HepG2 (cell line): ENCODE measurements around the gene AHR. TPM values are rescaled to one million over a fixed set of nuclear protein-coding genes. Genes with fewer than 3 reads are reported as not detected.

ENCODE experiments used
- ADNP ChIP-seq: sonication (generic); formaldehyde crosslinking; IDR thresholded peaks from 2 replicates; pipeline ENCODE4 v1.4.0; 2020; ENCODE audit warnings: missing genetic modification reagents
- DPF2 ChIP-seq: sonication (generic); formaldehyde crosslinking; IDR thresholded peaks from 2 replicates; pipeline ENCODE4 v1.4.0; 2020; ENCODE audit warnings: mild to moderate bottlenecking, low read depth, missing genetic modification reagents, borderline replicate concordance
- GMEB1 ChIP-seq: sonication (generic); formaldehyde crosslinking; IDR thresholded peaks from 2 replicates; pipeline ENCODE4 v1.5.1; 2020; ENCODE audit warnings: missing genetic modification reagents, mild to moderate bottlenecking, borderline replicate concordance
- HBP1 ChIP-seq: IDR thresholded peaks from 2 replicates; pipeline ENCODE4 v1.6.1; 2016; ENCODE audit warnings: low read depth, control low read depth
- HES4 ChIP-seq: sonication (generic); formaldehyde crosslinking; IDR thresholded peaks from 2 replicates; pipeline ENCODE4 v1.9.0; 2021; ENCODE audit warnings: mild to moderate bottlenecking, missing genetic modification reagents, borderline replicate concordance
- HNRNPK ChIP-seq: fragments of 200-400 bp; formaldehyde crosslinking; IDR thresholded peaks from 2 replicates; pipeline ENCODE4 v1.6.1; 2018; ENCODE audit warnings: low read length, low read depth, moderate library complexity, mild to moderate bottlenecking; ENCODE audit not compliant: poor library complexity, severe bottlenecking
- JUND ChIP-seq: sonication (generic); formaldehyde crosslinking; IDR thresholded peaks from 2 replicates; pipeline ENCODE4 v1.8.0; 2022; ENCODE audit warnings: mild to moderate bottlenecking, missing genetic modification reagents
- MAF1 ChIP-seq: sonication (generic); formaldehyde crosslinking; IDR thresholded peaks from 2 replicates; pipeline ENCODE4 v1.5.0; 2020; ENCODE audit warnings: missing genetic modification reagents, borderline replicate concordance
- MIER3 ChIP-seq: IDR thresholded peaks from 2 replicates; pipeline ENCODE4 v1.6.1; 2016; ENCODE audit warnings: missing compliant biosample characterization, borderline replicate concordance
- NCOA1 ChIP-seq: sonication (generic); formaldehyde crosslinking; IDR thresholded peaks from 2 replicates; pipeline ENCODE4 v1.9.0; 2021; ENCODE audit warnings: missing genetic modification reagents
- RBAK ChIP-seq: sonication (generic); formaldehyde crosslinking; IDR thresholded peaks from 2 replicates; pipeline ENCODE4 v1.5.1; 2020; ENCODE audit warnings: mild to moderate bottlenecking, missing genetic modification reagents
- SMYD3 ChIP-seq: sonication (generic); formaldehyde crosslinking; IDR thresholded peaks from 2 replicates; pipeline ENCODE4 v1.8.1; 2023; ENCODE audit warnings: mild to moderate bottlenecking, missing genetic modification reagents
- SP140L ChIP-seq: sonication (generic); formaldehyde crosslinking; IDR thresholded peaks from 2 replicates; pipeline ENCODE4 v1.4.0; 2020; ENCODE audit warnings: missing genetic modification reagents, borderline replicate concordance
- SSRP1 ChIP-seq: IDR thresholded peaks from 2 replicates; pipeline ENCODE4 v1.6.1; 2016; ENCODE audit warnings: control low read depth
- ZBTB14 ChIP-seq: sonication (generic); formaldehyde crosslinking; IDR thresholded peaks from 2 replicates; pipeline ENCODE4 v1.4.0; 2020; ENCODE audit warnings: missing genetic modification reagents
- ZFP62 ChIP-seq: sonication (generic); formaldehyde crosslinking; IDR thresholded peaks from 2 replicates; pipeline ENCODE4 v1.4.0; 2020; ENCODE audit warnings: missing genetic modification reagents
- ZNF143 ChIP-seq: sonication (generic); formaldehyde crosslinking; IDR thresholded peaks from 2 replicates; pipeline ENCODE4 v1.4.0; 2020; ENCODE audit warnings: missing genetic modification reagents
- ZNF276 ChIP-seq: sonication (generic); formaldehyde crosslinking; IDR thresholded peaks from 2 replicates; pipeline ENCODE4 v1.4.0; 2020; ENCODE audit warnings: mild to moderate bottlenecking, low read depth, missing genetic modification reagents
- ZNF496 ChIP-seq: sonication (generic); formaldehyde crosslinking; IDR thresholded peaks from 2 replicates; pipeline ENCODE4 v1.8.1; 2023; ENCODE audit warnings: mild to moderate bottlenecking, moderate library complexity, missing genetic modification reagents; ENCODE audit not compliant: insufficient replicate concordance
- ZNF577 ChIP-seq: sonication (generic); formaldehyde crosslinking; IDR thresholded peaks from 2 replicates; pipeline ENCODE4 v1.4.0; 2020; ENCODE audit warnings: mild to moderate bottlenecking, low read depth, missing genetic modification reagents, borderline replicate concordance
- ZNF644 ChIP-seq: IDR thresholded peaks from 2 replicates; pipeline ENCODE4 v1.6.1; 2016; ENCODE audit warnings: low read depth
- ZNF704 ChIP-seq: sonication (generic); formaldehyde crosslinking; IDR thresholded peaks from 2 replicates; pipeline ENCODE4 v1.8.1; 2023; ENCODE audit warnings: mild to moderate bottlenecking, inconsistent platforms, moderate library complexity, missing genetic modification reagents, borderline replicate concordance
- polyA plus RNA-seq, 8 experiments: library from polyadenylated mRNA; depleted of rRNA in 3 of 8; stranded (reverse) in 7 of 8; unstranded in 1 of 8; fragments of >200 nt; fragmentation: Illumina TruSeq in 4 of 8; extraction: Trizol in 4 of 8; gene quantifications; 2 replicates each; pipeline versions ENCODE4 v1.2.1 to v1.2.3, GENCODE V29; 2011 to 2016; ENCODE audit warnings: low read depth in 4 of 8, missing spikeins in 1 of 8, mixed read lengths in 1 of 8; ENCODE audit not compliant: insufficient read depth in 1 of 8
- total RNA-seq, 5 experiments: library from RNA; depleted of rRNA; stranded (reverse); fragments of >200 nt; fragmentation: Illumina TruSeq; extraction: Trizol; gene quantifications; 2 replicates each; pipeline ENCODE4 v1.2.3, GENCODE V29; 2016; ENCODE audit warnings: low read depth in 1 of 5

Gene AHR
- total and polyA plus RNA-seq, 2 of the 13 experiments (the other 11 are each of a cell fraction or from before 2014, with no cell fraction given), result 9.0 to 31.3 TPM

GRCh38 chr7:17298840-17299482 lies 509 bp downstream of the AHR start (continued):
- TF ChIP-seq GMEB1 (CRISPR knock-in tag), result peak; percentile 34; the same call in 1 of the 2 replicates
- no peak for TF ChIP-seq JUND
- TF ChIP-seq HES4, result peak; percentile 88
- 0 out of 2 replicates have a peak, but pooled peaks have one; percentile 16 for TF ChIP-seq ZNF704 (CRISPR knock-in tag)
- no peak for TF ChIP-seq SSRP1 (CRISPR knock-in tag)
- no peak for TF ChIP-seq ZNF644 (CRISPR knock-in tag)
- TF ChIP-seq ZNF276 (CRISPR knock-in tag), result no peak
- no peak for TF ChIP-seq DPF2 (CRISPR knock-in tag)
- TF ChIP-seq SMYD3 (CRISPR knock-in tag), result no peak
- TF ChIP-seq ZNF577 (CRISPR knock-in tag), result no peak
- peak; percentile 71; the same call in 1 of the 2 replicates for TF ChIP-seq NCOA1
- 0 out of 2 replicates have a peak, but pooled peaks have one; percentile 31 for TF ChIP-seq ZBTB14
- TF ChIP-seq RBAK, result no peak
- no peak for TF ChIP-seq ZNF496 (CRISPR knock-in tag)
- TF ChIP-seq MIER3 (CRISPR knock-in tag), result no peak
- TF ChIP-seq ZNF143, result no peak
- no peak; the same call in 1 of the 2 replicates for TF ChIP-seq ZFP62 (CRISPR knock-in tag)
- no peak for TF ChIP-seq MAF1 (CRISPR knock-in tag)
- no peak for TF ChIP-seq ADNP (CRISPR knock-in tag)
- TF ChIP-seq HBP1 (CRISPR knock-in tag), result no peak; the same call in 1 of the 2 replicates
- no peak for TF ChIP-seq SP140L
- TF ChIP-seq HNRNPK, result peak; percentile 42
